OCI-M2 (cell line): ENCODE results near the gene NR1D2.

Source experiments
- DNase-seq: peaks from one replicate; lab custom pipeline; 2025; ENCODE audit not compliant: unreplicated experiment; lab: John Stamatoyannopoulos, UW

Gene NR1D2

DNA sequence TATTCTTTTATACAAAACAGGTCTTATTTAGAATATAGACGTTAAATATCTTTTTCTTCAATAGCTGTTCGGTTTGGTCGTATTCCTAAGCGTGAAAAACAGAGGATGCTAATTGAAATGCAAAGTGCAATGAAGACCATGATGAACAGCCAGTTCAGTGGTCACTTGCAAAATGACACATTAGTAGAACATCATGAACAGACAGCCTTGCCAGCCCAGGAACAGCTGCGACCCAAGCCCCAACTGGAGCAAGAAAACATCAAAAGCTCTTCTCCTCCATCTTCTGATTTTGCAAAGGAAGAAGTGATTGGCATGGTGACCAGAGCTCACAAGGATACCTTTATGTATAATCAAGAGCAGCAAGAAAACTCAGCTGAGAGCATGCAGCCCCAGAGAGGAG, 16.8 kb downstream of the NR1D2 start:
- no peak for DNase-seq

DNA sequence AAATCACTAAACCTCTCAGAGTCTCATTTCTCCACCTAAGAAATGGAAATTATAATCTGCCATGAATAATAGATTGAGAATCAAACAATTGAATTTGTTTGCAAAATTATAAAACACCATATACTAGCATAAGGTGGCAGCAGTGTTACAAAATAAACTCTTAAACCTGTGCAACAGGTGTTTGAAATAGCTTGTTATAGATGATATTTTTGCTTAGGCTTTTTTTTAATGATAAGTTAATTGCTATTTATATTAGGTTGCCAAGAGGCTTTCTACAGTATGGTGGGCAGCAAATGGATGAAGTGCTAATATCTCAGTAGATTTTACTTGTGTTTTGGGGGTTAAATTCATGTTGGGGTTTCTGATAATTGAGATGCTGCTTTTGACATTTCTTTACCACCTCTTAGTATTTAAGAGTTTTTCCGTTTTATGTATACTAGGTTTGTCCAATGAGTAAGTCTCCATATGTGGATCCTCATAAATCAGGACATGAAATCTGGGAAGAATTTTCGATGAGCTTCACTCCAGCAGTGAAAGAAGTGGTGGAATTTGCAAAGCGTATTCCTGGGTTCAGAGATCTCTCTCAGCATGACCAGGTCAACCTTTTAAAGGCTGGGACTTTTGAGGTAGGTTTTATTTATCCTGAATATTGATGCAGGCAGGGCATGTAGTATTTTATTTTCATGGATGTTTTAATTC, 19.6 kb downstream of the NR1D2 start:
- no peak for DNase-seq

GRCh38 chr3:23966328-23966727, 21.2 kb downstream of the NR1D2 start:
- DNase-seq = no peak

DNA sequence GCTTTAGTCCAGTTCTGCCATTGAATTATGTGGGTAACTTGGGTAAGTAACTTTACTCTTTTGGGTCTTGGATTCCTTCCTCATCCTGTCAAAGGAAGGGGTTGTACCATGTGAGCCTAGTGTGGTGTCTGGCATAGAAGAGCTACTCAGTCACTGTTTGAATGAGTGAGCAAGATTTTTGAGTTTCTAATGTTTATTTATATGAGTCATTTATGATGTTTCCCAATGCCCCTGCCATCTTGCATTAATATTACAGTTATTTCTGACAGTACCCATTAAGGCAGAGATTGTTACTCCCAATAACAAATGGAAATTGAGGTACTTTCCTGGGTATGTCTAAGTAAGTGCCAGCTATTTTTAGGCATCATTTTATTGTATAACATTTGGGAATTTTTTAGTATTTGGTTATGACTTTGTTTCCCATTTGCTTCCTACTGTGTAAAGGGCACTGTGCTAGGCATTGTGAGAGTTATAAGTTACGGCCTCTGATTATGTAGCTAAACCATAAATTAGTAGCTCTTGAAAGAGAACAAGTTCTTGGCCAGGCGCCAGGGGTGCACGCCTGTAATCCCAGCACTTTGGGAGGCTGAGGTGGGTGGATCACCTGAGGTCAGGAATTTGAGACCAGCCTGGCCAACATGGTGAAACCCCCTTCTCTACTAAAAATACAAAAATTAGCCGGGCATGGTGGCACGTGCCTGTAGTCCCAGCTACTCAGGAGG, 23.5 kb downstream of the NR1D2 start:
- no peak for DNase-seq

DNA sequence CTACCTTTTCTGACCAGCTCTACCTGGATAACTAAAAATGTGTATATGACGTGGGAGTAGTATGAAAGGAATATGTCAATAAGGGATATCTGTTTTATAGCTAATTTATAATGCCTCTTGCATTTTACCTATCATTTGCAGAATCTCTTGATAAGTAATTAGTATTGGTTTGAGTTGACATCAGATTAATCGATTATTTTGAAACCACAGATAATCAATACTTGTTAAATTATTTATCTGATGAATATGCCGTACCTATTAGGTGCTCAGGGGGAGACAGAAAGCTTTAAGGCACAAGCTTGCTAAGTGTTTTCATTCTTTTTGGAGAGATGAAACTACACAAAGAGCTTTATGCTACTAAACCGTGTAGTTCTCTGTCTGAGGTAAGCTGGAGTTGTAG, 24.3 kb downstream of the NR1D2 start:
- no peak for DNase-seq

GRCh38 chr3:23971684-23972083, 26.6 kb downstream of the NR1D2 start:
- no peak for DNase-seq

- DNase-seq = no peak
Observed at GRCh38 chr3:23976555-23976954, 31.5 kb downstream of the NR1D2 start.

DNA sequence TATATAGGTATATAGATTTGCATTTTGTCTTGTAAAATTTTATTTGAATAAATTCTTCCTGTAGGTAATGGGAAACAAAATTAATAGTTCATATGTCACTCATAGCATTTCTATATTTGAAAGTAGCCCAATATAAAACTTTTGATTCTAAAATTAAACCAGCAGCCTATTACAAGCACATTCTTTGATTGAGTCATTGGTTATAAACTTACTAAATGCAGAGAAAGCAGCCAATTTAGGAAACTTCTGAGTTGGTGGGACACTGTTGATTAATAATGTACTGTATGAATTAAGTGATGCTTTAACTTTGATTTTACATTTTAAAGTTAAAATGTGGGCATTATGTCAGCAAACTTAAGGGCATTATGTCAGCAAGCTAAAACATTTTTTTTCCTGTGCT, 34.5 kb downstream of the NR1D2 start:
- no peak for DNase-seq

DNA sequence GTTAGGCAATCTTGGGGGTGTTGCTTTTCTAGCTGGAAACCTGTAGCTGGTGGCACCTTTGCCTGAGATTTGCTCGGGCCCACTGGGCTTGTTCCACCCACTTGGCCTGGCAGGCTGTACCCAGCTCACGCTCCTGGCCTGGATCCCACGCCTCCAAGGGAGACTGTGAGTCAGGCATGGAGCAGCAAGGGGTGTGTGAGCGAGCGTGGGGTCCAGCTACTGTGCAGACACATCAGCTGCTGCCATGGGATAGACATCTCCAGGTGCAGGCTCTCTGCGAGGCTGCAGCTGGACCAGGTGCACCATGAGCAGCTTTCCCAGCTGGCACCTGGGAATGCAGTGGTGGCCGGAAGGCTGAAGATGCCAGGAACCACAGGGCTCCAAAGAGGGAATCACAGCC, 36.0 kb downstream of the NR1D2 start:
- DNase-seq = no peak

GRCh38 chr3:23981955-23982354, 36.9 kb downstream of the NR1D2 start:
- no peak for DNase-seq

GRCh38 chr3:23984934-23985333, 39.8 kb downstream of the NR1D2 start:
- DNase-seq = no peak

GRCh38 chr3:23985747-23986544, 40.9 kb downstream of the NR1D2 start:
- DNase-seq = no peak

DNA sequence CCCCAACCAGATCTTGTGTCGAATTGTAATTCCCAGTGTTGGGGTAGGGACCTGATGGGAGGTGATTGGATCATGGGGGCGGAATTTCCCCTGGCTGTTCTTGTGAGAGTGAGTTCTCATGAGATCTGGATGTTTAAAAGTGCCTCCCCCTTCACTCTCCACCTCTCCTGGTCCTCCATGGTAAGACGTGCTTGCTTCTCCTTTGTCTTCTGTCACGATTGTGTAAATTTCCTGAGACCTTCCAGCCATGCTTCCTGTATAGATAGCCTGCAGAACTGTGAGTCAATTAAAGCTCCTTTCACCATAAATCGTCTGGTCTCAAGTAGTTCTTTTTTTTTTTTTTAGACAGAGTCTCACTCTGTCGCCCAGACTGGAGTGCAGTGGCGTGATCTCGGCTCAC, 42.3 kb downstream of the NR1D2 start:
- DNase-seq = no peak

DNA sequence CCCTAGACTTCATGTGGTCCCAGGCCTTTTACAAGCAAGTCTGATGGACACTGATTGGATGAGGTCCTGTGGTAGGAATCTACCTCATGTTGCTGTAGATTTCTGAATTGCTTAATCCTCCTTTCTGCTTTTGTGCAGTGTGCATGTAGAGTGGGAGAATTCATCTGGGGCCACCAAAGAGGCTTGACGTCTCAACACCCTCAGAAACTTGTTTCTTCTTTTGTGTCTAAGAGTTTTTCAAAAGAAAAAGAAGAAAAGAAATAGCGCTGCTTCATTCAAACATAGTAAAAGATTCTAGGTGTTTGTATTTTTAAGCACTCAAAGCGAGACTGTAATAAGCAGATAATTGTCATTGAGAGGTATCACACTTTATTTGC, 46.2 kb downstream of the NR1D2 start:
- no peak for DNase-seq

GRCh38 chr3:23991683-23992628, 46.9 kb downstream of the NR1D2 start:
- no peak for DNase-seq

DNA sequence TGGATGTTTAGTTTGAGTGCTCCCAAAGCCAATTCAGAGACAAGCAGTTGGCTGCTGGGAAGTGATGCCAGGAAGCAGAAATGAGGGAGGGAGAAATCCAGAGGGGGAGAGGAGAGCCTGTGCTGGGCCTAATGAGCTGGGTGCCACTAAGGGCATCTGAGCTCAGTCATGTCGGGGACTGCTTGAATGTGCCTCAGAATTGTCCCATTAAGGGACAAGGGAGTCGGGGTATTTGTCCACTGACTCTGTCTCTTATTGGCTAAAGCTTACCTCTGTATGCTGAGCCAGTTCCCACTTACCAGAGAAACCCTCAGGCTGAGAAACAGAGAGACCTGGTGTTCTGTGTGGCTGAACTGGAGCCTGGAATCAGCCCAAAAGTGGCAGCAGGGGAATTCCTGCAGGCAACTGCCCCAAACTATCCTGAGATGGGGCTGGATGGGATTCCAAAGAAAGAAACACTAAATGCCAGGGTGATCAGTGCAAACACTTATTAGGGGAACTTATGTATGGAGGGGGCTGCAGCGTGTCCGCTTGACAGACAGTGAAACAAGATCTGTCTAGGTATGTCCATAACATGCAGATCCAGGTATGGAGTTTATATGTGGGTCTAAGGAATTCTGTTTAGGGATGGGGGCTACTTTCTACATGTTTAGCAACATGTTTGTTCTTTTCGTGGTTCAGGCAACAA, 48.6 kb downstream of the NR1D2 start:
- no peak for DNase-seq

DNA sequence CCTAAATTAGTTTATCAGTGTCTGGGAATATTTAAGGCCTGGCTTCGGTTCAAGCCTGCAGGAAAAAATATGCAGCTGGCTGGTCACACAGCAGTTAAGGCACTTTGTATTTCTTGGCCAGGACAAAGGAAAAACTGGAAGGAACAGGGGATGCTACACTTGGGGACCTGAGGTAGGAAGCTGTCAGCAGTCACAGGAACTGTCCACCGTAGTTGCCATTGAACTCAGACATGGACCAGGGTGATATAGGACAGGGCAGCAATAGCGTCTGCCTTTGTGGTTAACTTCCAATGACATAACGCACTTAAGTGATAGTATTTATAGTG, 49.1 kb downstream of the NR1D2 start:
- DNase-seq = no peak

- no peak for DNase-seq
Observed at GRCh38 chr3:23995219-23995618, 50.1 kb downstream of the NR1D2 start.

DNA sequence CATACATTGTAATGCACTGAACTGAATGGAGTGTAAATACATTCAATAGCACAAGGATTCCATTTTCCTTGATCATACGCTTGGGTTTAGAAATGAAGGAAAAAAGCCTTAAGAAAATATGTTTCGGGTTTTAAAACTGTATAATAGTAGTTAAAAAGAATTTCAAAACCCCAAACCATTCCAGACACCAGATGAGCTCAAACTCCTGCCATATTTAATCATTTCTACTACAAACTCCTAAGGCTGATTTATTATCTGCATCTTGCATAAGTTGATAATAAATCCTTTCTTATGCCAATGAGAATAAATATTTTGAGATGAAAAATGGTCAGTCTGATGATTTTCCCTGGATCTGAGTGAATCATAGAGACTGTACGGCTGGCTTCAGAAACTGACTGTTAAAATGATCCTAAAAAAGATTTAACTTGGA, 51.0 kb downstream of the NR1D2 start:
- no peak for DNase-seq

DNA sequence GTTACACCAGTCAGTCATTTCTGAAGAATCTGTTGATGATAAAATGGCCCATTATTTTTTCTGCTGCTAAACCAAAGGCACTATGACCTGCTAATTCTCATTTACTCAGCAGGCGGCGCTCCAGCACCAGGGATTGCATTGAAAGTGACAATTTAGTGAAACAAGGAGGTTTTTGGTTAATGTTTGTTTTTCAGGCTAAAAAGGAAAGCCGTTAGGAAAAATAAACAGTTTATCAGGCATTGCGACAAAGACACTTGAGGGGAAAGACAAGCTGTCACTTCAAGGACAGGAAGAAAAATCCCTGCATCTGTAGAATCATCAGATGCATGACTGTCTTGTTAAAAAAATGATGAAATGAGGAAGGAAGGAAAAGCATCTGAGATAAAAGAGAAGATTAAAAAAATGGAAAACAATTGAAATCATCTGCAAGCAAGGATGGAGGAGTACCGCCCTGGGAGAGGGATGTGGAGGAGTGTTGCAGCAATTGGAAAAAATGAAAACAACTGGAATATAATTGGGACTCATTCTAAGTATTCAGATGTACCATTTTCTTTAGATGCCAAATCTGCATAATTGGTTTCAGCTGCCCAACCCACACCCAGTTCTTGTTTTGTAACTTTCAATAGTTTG, 54.0 kb downstream of the NR1D2 start:
- DNase-seq = no peak
